HPDE6-E6E7 (cell line): ENCODE results near the gene NDUFA7.
"Not testable (repeated sequence)": the region's sequence is repeated elsewhere in the genome, so short reads cannot be mapped to it uniquely, and the experiment has no call there.

Source experiments
- DNase-seq: peaks from one replicate; pipeline ENCODE4 v3.0.0; 2011; ENCODE audit warnings: missing footprints; ENCODE audit errors: extremely low spot score

NDUFA7 gene

DNA sequence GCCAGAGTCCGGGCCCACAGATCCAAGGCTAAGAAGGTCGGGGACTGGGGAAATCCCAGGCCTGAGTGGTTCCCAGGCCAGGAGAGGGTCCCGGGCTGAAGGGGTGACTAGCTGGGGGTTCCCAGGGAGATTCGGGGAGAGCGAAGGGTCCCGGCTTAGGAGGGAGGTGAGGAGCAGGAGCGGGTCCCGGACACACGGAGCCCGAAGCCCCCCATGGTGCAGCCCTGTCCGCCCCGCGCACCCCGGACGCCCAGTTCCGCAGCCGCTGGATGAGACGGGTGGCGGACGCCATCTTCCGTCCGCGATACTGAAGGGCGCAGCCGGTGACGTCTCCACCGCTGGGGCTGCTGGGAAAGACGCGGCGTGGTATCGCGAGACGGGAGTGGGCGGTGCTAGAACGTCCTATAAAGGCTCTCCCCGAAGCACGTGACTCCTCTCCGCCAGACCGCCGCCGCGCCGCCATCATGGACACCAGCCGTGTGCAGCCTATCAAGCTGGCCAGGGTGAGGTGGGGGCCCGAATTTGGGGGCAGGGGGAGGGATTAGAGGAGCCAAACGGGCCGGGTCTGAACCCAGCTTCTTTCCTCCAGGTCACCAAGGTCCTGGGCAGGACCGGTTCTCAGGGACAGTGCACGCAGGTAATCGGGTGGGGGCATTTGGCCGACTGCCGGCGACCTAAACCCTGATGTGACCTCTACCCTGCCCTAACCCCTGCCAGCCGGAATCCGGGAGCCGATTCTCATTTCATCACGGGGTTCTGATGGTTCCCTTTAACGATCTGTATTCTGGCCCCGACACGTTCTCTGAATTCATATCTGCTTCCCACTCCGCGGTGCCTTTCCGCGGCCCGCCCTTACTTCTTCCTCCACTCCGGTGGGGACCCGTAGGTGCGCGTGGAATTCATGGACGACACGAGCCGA, at the start of gene NDUFA7, which contains the start of gene RPS28:
NDUFA7 (minus strand) TSS at position 309 of the 919 bp plus-strand sequence; CDS start at position 292, 17 bp downstream.
RPS28 (plus strand) TSS at position 430 of the 919 bp plus-strand sequence; CDS start at position 465, 35 bp downstream.
- DNase-seq: peak; percentile 82

DNA sequence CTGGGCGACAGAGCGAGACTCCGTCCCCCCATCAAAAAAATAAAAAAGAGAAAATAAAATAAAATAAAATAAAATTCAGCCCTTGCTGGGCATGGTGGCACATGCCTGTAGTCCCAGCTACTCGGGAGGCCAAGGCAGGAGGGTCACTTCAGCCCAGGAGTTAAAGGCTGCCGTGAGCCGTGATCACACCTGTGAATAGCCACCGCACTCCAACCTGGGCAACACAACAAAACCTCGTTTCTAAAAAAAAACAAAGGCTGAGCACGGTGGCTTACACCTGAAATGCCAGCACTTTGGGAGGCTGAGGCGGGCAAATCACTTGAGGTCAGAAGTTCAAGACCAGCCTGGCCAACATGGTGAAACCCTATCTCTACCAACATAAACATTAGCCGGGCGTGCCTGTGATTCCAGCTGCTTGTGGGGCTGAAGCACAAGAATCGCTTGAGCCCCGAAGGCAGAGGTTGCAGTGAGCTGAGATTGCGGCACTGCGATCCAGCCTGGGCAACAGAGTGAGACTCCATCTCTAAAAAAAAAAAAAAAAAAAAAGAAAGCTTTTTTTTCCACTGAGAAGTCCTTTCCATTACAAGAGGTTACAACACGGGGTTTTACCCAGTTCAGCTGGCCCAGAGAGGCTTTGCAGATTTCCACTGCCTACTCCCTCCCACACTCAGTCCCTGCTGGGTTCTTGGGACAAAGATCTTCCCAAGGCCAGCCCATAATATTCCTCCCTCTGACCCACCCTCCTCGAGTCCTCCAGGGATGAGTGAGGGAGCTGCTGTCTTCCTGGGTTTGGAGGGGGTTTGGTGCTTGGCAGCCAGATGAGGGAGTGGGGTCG, 49.2 kb upstream of the NDUFA7 start:
- DNase-seq: no peak

DNA sequence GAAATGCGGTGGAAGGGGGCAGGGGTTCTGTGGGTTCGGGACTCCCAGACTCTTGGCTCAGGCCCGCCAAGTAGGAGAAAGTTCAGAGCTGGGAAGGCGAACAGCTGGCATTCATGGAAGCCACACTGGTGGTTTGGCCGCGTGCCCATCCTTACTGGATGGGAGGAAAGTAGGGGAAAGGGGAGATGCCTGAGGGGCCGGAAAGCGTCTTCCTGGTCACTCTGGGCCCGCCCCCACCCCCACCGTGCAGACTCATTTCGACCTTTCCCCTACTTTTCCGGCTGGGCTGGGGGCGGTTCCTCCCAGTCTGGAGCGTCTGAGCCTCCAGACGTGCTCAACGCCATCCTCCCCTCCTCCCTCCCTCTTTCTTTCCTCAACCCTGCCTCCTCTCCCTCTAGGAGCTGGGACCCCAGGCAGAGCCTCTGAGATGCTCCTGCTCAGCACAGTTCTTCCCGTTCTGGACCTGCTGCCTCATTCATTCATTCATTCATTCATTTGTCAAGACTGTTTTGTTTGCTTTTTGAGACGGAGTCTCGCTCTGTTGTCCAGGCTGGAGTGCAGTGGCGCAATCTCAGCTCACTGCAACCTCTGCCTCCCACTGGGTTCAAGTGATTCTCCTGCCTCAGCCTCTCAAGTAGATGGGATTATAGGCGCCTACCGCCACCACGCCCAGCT, 46.3 kb upstream of the NDUFA7 start:
- DNase-seq: no peak

DNA sequence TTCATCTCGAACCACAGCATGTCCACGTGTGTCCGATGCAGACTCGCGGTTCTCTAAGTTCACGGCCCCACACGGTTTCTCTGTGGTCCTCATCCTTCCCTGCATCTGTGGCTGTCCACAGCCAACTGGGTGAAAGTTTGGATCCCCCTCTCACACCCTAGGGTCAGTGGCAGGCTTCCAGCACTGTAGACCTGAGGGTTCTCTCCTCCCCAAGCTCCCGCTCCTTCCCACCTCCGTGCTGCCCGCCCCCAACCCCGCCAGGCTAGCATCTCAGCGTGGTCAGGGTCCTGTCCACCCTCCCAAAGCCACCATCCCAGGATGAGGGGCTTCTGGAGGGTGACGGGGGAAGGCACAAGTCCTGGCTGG, 45.8 kb upstream of the NDUFA7 start:
- no peak for DNase-seq

DNA sequence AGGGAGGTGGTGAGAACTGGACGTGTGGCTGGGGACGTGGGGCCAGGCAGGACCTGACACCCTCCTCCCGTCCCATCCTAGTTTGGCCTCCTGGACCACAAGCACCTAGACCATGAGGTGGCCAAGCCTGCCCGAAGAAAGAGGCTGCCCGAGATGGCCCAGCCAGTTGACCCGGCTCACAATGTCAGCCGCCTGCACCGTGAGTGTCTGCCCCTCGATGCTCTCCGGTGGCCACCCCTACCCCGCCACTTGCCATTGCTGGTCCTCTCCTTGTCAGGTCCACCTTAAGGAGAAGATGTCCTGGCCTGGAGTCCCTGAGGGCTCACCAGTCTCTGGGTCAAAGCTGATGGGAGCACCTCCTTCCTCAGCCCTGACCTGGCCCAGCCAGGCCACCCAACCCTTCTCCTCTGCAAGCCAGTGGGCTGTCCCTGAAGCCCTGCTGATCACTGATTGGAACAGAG, 45.0 kb upstream of the NDUFA7 start:
- DNase-seq: no peak

DNA sequence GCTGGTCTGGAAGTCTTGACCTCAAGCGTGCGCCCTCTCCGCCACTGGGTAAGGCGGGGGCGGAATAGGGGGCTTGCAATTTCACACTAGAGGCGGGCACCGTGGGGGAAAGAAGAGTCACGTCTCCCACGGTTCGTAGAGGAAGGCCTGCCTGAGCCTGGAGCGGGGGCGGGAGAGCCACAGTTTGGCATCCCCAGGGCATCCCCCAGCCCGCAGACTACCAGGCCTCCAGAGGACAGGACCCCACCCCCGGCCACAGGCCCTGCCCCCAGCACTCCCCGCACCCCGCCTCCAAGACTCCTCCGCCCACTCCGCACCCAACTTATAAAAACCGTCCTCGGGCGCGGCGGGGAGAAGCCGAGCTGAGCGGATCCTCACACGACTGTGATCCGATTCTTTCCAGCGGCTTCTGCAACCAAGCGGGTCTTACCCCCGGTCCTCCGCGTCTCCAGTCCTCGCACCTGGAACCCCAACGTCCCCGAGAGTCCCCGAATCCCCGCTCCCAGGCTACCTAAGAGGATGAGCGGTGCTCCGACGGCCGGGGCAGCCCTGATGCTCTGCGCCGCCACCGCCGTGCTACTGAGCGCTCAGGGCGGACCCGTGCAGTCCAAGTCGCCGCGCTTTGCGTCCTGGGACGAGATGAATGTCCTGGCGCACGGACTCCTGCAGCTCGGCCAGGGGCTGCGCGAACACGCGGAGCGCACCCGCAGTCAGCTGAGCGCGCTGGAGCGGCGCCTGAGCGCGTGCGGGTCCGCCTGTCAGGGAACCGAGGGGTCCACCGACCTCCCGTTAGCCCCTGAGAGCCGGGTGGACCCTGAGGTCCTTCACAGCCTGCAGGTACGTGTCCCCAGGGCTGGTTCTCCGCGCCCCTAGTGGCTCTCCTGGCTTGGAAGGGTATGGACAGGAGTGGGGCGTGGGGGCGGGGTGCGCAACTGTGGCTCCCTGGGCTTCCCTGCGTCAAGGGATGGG, 42.9 kb upstream of the NDUFA7 start, which contains the start of gene ANGPTL4:
ANGPTL4 (plus strand) TSS at position 353 of the 969 bp plus-strand sequence; CDS start at position 520, 167 bp downstream.
- DNase-seq: no peak

DNA sequence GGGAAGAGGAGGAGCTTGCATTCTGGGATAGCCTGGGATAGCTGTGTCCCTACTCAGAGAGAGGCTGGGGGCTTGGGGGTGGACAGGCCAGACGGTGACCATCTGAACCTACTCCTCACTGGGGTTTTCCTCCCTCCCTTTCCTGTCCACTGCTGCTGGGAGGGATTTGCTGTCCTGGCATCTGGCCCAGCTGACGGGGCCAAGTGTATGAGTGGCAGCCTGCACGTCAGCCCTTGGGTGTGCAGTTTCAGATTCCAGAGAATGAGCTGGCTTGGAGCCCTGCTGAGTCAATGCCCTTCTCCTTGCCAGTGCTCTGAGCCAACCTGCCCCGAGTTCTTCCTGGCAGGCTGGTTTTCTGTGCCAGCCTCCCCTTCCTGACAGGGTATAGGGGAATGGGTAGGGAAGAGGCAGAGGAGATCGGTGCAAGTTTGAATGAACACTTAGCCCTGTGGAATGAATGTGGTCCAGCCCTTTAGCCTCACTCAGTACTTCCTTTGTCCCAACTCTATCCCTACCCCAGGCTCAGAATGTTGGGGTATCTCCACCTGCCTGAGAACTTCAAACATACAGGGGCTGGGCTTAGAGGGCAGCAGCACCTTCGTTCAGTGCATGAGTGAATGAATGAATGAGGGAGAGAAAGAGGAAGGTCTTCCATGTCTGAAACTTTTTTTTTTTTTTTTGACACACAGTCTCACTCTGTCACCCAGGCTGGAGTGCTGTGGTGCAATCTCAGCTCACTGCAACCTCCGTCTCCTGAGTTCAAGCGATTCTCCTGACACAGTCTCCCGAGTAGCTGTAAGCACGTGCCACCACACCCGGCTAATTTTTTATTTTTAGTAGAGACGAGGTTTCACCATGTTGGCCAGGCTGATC, 41.0 kb upstream of the NDUFA7 start:
- peak; percentile 95 for DNase-seq

DNA sequence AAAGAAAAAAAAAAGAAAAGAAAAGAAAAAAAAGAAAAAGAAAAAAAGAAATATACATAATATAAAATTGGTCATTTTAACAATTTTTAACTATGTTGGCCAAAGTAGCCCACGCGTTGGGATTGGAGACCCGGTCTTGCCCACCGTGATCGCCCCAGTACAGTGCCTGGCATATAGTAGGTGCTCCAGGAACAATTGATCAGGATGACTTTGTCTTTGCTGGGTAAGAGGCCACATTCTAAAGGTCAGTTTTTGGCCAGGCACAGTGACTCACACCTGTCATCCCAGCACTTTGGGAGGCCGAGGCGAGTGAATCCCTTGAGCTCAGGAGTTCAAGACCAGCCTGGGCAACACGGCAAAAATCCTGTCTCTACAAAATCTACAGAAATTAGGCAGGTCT, 39.0 kb upstream of the NDUFA7 start:
- no peak for DNase-seq

DNA sequence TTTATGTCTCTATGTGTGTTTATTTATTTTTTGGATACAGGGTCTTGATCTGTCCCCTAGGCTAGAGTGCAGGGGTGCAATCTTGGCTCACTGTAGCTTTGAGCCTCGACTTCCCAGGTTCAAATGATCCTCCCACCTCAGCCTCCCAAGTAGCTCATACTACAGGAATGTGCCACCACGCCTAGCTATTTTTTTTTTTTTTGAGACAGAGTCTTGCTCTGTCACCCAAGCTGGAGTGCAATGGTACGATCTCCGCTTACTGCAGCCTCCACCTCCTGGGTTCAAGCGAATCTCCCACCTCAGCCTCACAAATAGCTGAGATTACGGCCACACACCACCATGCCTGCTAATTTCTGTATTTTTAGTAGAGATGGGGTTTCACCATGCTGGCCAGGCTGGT, 37.8 kb upstream of the NDUFA7 start:
- no peak for DNase-seq

DNA sequence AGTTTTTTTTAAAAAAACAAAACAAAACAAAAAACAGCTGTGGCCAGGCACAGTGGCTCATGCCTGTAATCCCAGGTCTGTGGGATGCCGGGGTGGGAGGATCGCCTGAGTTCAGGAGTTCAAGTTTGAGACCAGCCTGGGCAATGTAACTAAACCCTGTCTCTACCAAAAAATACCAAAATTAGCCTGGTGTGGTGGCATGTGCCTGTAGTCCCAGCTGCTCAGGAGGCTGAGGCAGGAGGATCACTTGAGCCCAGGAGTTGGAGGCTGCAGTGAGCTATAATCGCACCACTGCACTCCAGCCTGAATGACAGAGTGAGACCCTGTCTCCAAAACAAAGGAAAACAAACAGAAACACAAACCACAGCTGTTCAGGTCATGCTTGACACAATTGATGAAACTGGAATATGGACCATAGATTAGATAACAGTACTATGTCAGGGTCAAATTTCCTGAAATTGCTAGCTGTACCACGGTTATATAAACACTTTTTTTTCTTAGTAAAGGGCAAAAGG, 35.9 kb upstream of the NDUFA7 start:
- no peak for DNase-seq

DNA sequence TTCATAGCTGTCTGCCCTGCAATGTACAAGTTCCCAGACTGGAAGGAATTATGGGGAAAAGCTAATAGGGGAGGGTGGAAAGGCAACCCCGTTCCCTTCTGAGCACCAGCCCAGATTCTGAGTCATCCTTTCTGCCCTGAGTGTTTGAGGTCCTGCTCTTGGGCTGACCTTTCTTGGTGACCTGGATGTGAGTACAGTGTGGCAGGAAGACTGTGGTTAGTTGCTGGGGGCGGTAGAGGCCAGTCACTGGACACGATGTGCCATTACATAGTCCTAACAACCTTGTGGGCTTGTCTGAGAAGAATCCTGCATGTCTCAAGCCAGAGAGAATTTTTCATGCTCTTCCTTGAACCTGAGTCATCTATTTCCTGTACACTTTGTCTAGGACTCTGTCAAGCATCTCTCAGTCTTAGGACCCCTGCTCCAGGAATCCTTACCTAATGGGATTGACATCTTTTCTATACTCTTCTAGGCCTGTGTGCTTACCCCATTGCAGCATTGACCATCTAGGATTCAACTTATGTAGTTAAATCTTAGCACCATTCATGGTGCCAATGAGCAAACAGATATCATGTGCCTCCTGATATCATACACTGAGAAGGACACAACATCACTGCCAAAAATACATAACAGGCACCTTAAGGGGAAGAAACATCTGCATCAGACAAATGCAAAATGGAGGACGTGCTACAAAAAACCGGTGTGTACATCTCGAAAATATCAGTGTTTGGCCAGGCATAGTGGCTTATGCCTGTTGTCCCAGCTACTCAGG, 34.6 kb upstream of the NDUFA7 start:
- DNase-seq: peak; percentile 58

DNA sequence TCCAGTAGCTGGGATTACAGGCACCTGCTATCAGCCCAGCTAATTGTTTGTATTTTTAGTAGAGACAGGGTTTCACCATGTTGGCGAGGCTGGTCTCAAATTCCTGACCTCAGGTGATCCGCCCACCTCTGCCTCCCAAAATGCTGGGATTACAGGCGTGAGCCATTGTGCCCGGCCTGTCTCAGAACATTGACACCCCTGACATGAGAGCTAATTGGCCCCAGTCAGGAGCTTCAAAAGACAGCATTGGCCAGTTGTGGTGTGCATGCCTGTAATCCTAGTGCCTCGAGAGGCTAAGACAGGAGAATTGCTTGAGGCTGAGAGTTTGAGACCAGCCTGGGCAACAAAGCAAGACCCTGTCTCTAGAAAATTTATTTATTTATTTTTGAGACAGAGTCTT, 31.7 kb upstream of the NDUFA7 start:
- DNase-seq: not testable (repeated sequence)

DNA sequence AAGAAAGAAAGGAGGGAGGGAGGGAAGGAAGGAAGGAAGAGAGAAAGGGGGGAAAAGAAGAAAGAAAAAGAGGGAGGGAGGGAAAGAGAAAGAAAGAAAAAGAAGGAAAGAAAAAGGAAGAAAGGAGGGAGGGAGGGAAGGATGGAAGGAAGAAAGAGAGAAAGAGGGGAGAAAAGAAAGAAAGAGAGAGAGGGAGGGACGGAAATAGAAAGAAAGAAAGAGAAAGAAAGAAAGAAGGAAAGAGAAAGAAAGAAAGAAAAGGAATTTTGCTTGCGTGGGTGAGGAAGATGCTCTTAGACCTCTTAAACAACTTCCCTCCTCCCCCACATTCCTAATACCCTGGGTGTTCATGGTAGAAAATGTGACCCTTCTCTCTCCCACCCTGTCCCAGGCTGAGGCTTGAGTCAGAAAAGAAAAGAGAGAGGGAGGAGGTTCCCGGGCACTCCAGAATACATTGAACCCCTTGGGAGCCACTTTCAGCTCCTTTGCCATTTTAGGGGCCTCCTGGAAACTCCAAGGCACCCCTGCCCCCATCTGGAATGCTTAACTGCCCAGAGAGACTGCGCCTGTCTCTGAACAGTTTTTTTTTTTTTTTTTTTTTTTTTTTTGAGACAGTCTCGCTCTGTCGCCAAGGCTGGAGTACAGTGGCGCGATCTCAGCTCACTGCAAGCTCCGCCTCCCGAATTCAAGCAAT, 31.1 kb upstream of the NDUFA7 start:
- no peak for DNase-seq

DNA sequence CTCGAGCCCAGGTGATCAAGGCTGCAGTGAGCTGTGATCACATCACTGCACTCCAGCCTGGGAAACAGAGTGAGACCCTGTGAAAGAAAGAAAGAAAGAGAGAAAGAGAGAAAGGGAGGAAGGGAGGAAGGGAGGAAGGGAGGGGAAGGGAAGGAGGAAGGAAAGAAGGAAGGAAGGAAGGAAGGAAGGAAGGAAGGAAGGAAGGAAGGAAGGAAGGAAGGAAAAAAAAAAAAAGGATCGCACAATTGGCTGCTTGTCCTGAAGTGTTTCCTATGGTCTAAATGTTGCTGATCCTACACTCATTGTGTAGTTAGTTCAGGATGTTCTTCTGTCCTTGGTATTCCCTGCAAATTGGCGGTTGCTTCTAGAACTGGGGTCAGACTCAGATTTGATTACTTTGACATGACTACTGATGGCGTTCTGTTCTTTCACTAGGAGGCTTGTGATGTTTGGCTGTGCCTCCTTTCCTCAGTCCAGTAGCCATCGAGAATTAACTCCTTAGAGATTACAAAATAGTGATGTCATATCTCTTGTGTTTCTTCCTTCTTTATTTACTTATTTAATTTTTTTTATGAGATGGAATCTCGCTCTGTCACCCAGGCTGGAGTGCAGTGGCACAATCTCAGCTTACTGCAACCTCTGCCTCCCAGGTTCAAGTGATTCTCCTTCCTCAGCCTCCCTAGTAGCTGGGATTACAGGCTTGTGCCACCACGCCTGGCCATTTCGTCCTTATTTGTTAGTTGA, 28.6 kb upstream of the NDUFA7 start:
- not testable (repeated sequence) for DNase-seq

DNA sequence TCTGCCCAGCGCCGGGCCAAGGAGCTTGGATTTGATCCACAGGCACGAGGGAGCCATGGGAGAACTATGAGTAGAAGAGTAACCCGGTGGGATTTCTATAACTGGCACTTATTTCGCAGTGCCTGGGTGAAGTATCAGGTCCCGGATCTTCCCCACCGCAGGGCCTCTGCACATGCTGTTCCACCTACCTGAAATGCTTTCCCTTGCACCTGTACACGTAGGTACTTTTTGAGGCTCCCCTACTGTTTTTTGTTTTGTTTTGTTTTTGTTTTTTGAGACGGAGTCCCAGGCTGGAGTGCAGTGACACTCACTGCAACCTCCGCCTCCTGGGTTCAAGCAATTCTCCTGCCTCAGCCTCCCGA, 22.3 kb upstream of the NDUFA7 start:
- DNase-seq: no peak

DNA sequence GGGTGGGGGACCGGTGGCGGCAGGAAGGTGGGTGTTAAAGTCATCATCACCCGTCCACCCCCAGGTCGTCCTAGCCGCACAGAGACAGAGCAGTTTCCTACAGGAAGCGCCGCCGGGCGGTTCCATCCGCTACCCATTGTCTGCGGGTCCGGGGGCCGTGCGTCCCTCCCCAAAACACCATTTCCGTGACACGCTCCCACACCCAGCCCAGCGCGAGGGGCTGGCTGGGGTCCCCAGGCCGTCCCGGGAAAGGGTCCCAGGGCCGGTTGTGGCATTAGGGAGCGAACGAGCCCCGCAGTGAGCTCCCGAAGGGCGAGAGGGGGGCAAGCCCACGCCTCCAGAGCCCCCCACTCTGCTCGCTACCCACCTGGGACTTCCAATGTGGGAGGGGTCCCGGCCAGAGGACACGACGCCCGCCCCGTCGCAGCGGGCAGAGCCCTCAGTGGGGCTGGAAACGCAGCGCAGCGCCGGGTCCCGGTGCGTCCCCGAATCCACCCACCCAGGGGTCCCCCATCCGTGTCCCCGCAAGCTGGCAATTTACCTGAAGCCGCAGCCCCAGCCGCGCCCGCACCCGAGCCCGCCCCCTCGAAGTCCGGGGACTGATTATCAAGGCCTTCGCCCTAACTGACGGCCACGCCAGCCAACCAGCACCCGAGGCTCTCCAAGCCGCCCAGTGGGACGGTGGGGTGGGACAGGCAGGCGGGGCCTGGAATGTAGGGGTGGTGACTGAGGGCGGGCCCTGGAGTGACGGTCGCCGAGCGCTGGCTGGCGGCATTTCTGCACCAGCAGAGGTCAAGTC, 21.7 kb upstream of the NDUFA7 start, which contains the start of gene KANK3:
KANK3 (minus strand) TSS at position 579 of the 799 bp plus-strand sequence. CDS start 5,434 bp downstream, outside the sequence.
- peak; percentile 99 for DNase-seq
